ENCODE results near the gene CHCHD6. TPM values are rescaled to one million over a fixed set of nuclear protein-coding genes. Genes with fewer than 3 reads are reported as not detected.

The CHCHD6 gene
- total RNA-seq, 2 experiments from 2014 or later = 15.9 to 16.9 TPM

- ChIA-PET CTCF (no interaction called here), POLR2A (no interaction called here)
These were observed 222.8 kb downstream of the CHCHD6 start for GRCh38 chr3:126926684-126927400.

GRCh38 chr3:126927401-126927750 is 223.3 kb downstream of the CHCHD6 start:
- CTCF ChIA-PET = no interaction called here
- POLR2A ChIA-PET = no interaction called here

- ChIA-PET CTCF (no interaction called here), POLR2A (no interaction called here)
These were observed 223.8 kb downstream of the CHCHD6 start for GRCh38 chr3:126927846-126928245.

GRCh38 chr3:126928921-126929474 is 225.0 kb downstream of the CHCHD6 start:
- ChIA-PET POLR2A (no interaction called here), CTCF (no interaction called here)

- POLR2A ChIA-PET = no interaction called here
- CTCF ChIA-PET = no interaction called here
These were observed 227.0 kb downstream of the CHCHD6 start for GRCh38 chr3:126930936-126931600.

GRCh38 chr3:126931806-126932187 is 227.8 kb downstream of the CHCHD6 start:
- ChIA-PET POLR2A (no interaction called here), CTCF (no interaction called here)

- ChIA-PET CTCF (no interaction called here), POLR2A (no interaction called here)
These were observed 228.3 kb downstream of the CHCHD6 start for GRCh38 chr3:126932188-126932931.

- CTCF ChIA-PET = interaction anchor here (0.7 to 1.0 kb wide), 2 partner anchors 17 to 463 kb away, joined by 3 read pairs; no protein-coding TSS in a partner anchor
- POLR2A ChIA-PET = no interaction called here
These were observed 230.0 kb downstream of the CHCHD6 start for GRCh38 chr3:126934031-126934531.

GRCh38 chr3:126934991-126935390 is 231.0 kb downstream of the CHCHD6 start:
- ChIA-PET CTCF (interaction anchor here (0.7 kb wide), 1 partner anchor 18 kb away, joined by 3 read pairs; no protein-coding TSS in a partner anchor), POLR2A (no interaction called here)

- POLR2A ChIA-PET = no interaction called here
- CTCF ChIA-PET = no interaction called here
These were observed 231.9 kb downstream of the CHCHD6 start for GRCh38 chr3:126935756-126936509.

GRCh38 chr3:126936853-126937425 is 232.9 kb downstream of the CHCHD6 start:
- CTCF ChIA-PET = no interaction called here
- POLR2A ChIA-PET = no interaction called here

GRCh38 chr3:126937533-126937932 is 233.5 kb downstream of the CHCHD6 start:
- ChIA-PET CTCF (no interaction called here), POLR2A (no interaction called here)

GRCh38 chr3:126937973-126938372 is 233.9 kb downstream of the CHCHD6 start:
- ChIA-PET CTCF (no interaction called here), POLR2A (no interaction called here)

- POLR2A ChIA-PET = no interaction called here
- CTCF ChIA-PET = no interaction called here
These were observed 234.7 kb downstream of the CHCHD6 start for GRCh38 chr3:126938520-126939337.

- ChIA-PET POLR2A (no interaction called here), CTCF (no interaction called here)
These were observed 235.3 kb downstream of the CHCHD6 start for GRCh38 chr3:126939338-126939718.

- ChIA-PET CTCF (no interaction called here), POLR2A (no interaction called here)
These were observed 235.7 kb downstream of the CHCHD6 start for GRCh38 chr3:126939733-126940132.

- POLR2A ChIA-PET = interaction anchor here (0.5 kb wide), 1 partner anchor 228 kb away, joined by 5 read pairs; no protein-coding TSS in a partner anchor
- CTCF ChIA-PET = no interaction called here
These were observed 237.8 kb downstream of the CHCHD6 start for GRCh38 chr3:126941721-126942270.

- POLR2A ChIA-PET = no interaction called here
- CTCF ChIA-PET = no interaction called here
These were observed 240.3 kb downstream of the CHCHD6 start for GRCh38 chr3:126944089-126944965.
